Transverse colon (tissue), 4 donors: ENCODE measurements around the gene FAM170B. TPM values are rescaled to one million over a fixed set of nuclear protein-coding genes. Genes with fewer than 3 reads are reported as not detected.

Experiments
- DNase-seq: peaks from one replicate; pipeline ENCODE4 v3.0.0-alpha.2; 2019
- H3K27ac ChIP-seq, 4 donors: fragments of 200-600 bp; sonication (generic); 2 replicates each; pipeline ENCODE4 v1.5.1; 2016 to 2018; ENCODE audit warnings: inconsistent platforms in 4 of 4
- H3K27me3 ChIP-seq: fragments of 200-600 bp; sonication (generic); 2 replicates; pipeline ENCODE4 v1.5.1; 2017; ENCODE audit warnings: inconsistent platforms
- H3K36me3 ChIP-seq, 4 donors: fragments of 200-600 bp; sonication (generic); 2 replicates each; pipeline ENCODE4 v1.5.1; 2017 to 2019; ENCODE audit warnings: inconsistent platforms in 4 of 4
- H3K4me1 ChIP-seq, 4 donors: fragments of 200-600 bp; sonication (generic); 2 replicates each; pipeline ENCODE4 v1.5.1; 2017 to 2020; ENCODE audit warnings: inconsistent platforms in 4 of 4
- H3K4me3 ChIP-seq, 4 donors: fragments of 200-600 bp; sonication (generic); 1 replicate in 1 of 4; 2 replicates in 3 of 4; pipeline versions ENCODE4 v1.5.1 to v1.6.1; 2017 to 2019; ENCODE audit warnings: inconsistent platforms in 4 of 4
- H3K9me3 ChIP-seq, 2 donors: fragments of 200-600 bp; sonication (generic); 2 replicates each; pipeline ENCODE4 v1.5.1; 2017 to 2019; ENCODE audit warnings: inconsistent platforms in 2 of 2
- CTCF ChIP-seq, 5 experiments: fragments of 200-600 bp in 3 of 5; fragments of 450-650 bp in 2 of 5; sonication (generic) in 3 of 5; IDR thresholded peaks; 1 replicate in 2 of 5; 2 replicates in 3 of 5; pipeline ENCODE4 v1.5.1; 2016 to 2017; ENCODE audit warnings: antibody characterized with exemption in 5 of 5, inconsistent platforms in 3 of 5, mild to moderate bottlenecking in 2 of 5, moderate library complexity in 1 of 5
- EP300 ChIP-seq: sonication (generic); formaldehyde crosslinking; IDR thresholded peaks from one replicate; pipeline ENCODE4 v1.6.1; 2017; ENCODE audit warnings: antibody characterized with exemption, low read depth
- POLR2A ChIP-seq: fragments of 450-650 bp; IDR thresholded peaks from one replicate; pipeline ENCODE4 v1.6.1; 2016; ENCODE audit warnings: antibody characterized with exemption, mild to moderate bottlenecking, moderate library complexity
- POLR2AphosphoS5 ChIP-seq, 3 donors: sonication (generic); formaldehyde crosslinking; IDR thresholded peaks; one replicate each; pipeline ENCODE4 v1.6.1; 2016; ENCODE audit warnings: antibody characterized with exemption in 3 of 3
- WGBS, 2 donors: methylation state at CpG; one replicate each; pipeline ENCODE4 v1.1.5; 2018; ENCODE audit warnings: low coverage in 1 of 2; 5-methylcytosine and 5-hydroxymethylcytosine counted together
- in situ Hi-C, 4 donors: fragments of 200-750 bp; cut with MboI; loops; one replicate each; pipeline versions ENCODE4 v1.15.0 to v1.15.1; 2017; ENCODE audit warnings: low sequenced_read_pairs in 3 of 4, low pct_ligation_motif_present in 1 of 4, low pct_unique_long_range_greater_than_20kb in 1 of 4
- intact Hi-C: fragments of 100-400 bp; cut with DNase I; formaldehyde crosslinking; loops from one replicate; pipeline ENCODE4 v1.15.1; 2023; ENCODE audit warnings: low total_unique reads
- total RNA-seq, 4 donors: library from RNA; depleted of rRNA; stranded (reverse); fragments of >200 nt; gene quantifications; one replicate each; pipeline ENCODE4 v1.1.0, GENCODE V29; 2016

Gene FAM170B
- total RNA-seq, 4 donors from 2014 or later: not detected

DNA sequence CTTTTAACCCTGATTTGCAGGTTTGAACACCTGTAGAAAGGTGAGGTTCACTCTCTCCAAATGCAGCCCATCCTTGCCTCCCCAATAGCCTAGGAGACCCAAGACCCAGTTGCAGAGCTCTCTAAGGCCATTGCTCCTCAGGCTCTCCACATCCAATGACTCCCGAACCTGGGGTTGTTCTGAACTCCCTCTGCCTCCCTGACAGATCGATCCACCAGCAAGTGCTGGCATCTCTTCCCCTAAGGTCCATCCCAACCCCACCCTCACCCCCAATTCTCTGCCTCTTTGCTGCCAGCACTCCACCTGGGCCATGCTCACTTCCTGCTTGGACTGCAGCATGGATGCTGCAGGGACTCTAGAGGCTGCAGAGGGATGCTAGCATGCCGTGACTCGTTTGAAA lies 19.3 kb upstream of the FAM170B start:
- DNase-seq: no peak
- Histone ChIP-seq H3K27me3 (no peaks in the 10 kb centered on the region), H3K4me1 (no peaks in the 10 kb centered on the region), H3K36me3 (no peaks in the 10 kb centered on the region), H3K27ac (no peak overlapping the region), H3K4me3 (no peak overlapping the region), H3K9me3 (no peaks in the 10 kb centered on the region)
- WGBS, 2 donors: 40 to 64% methylated on average over 2 to 4 of the region's 4 CpGs
- in situ Hi-C loops (loop anchor here (25.0 kb wide), 2 partner anchors 266 to 491 kb away; no protein-coding TSS in a partner anchor), intact Hi-C loops (no loop called here)
- TF ChIP-seq CTCF (IDR thresholded peaks at IDR 0.05): no peak
- no peak for TF ChIP-seq POLR2A
- no peak for TF ChIP-seq EP300

DNA sequence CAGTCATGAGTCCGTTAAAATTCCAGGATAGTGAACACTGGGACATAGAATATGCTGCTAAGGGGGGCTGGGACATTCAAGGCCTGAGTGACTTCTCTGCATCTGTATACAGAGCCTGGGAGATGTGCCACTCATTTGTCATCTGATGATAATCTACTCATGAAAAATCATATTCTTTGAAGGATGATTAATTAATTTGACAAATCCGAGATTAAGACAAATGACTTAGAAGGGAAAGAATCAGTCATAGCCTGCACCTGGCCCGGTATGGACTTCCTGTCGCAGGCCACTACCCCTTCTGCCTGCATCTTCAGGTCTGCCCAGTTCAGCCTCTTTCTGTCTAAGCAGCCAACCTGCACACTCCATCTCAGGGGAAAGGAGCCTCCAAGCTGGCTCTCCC lies 18.8 kb upstream of the FAM170B start:
- Histone ChIP-seq H3K4me3 (no peak overlapping the region), H3K9me3 (no peaks in the 10 kb centered on the region), H3K4me1 (no peaks in the 10 kb centered on the region), H3K27me3 (no peaks in the 10 kb centered on the region), H3K36me3 (no peaks in the 10 kb centered on the region), H3K27ac (no peak overlapping the region)
- TF ChIP-seq POLR2AphosphoS5 (IDR thresholded peaks at IDR 0.05): no peak
- TF ChIP-seq EP300: no peak
- no peak for TF ChIP-seq CTCF (IDR thresholded peaks at IDR 0.05)
- no peak for TF ChIP-seq POLR2A
- 82 to 100% methylated on average over 1 to 4 of the region's 4 CpGs for WGBS, 2 donors
- in situ Hi-C loops: loop anchor here (25.0 kb wide), 2 partner anchors 265 to 490 kb away; no protein-coding TSS in a partner anchor
- DNase-seq: no peak
- intact Hi-C loops: no loop called here

DNA sequence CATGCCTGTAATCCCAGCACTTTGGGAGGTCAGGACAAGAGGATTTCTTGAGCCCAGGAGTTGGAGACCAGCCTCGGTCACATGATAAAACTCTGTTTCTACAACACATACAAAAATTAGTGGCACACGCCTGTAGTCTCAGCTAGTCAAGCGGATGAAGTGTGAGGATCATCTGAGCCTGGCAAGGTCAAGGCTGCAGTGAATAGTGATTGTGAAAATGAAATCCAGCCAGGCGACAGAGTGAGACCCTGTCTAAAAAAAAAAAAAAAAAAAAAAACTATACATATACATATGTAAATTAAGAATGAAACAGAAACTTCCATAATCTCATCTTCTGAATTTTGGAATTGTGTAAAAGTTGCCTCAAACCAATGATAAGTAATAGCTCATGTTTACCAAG lies 18.2 kb upstream of the FAM170B start:
- DNase-seq: no peak
- no peak overlapping the region for H3K27ac ChIP-seq
- no peaks in the 10 kb centered on the region for H3K27me3 ChIP-seq
- H3K36me3 ChIP-seq: no peaks in the 10 kb centered on the region
- in situ Hi-C loops (loop anchor here (25.0 kb wide), 2 partner anchors 265 to 490 kb away; no protein-coding TSS in a partner anchor), intact Hi-C loops (no loop called here)
- TF ChIP-seq POLR2A: no peak
- no peak for TF ChIP-seq EP300
- no peak for TF ChIP-seq CTCF (IDR thresholded peaks at IDR 0.05)
- no peak for TF ChIP-seq POLR2AphosphoS5 (IDR thresholded peaks at IDR 0.05)
- WGBS, 2 donors: 70 to 86% methylated on average over 4 of the region's 4 CpGs
- no peak overlapping the region for H3K4me3 ChIP-seq
- no peaks in the 10 kb centered on the region for H3K9me3 ChIP-seq
- no peaks in the 10 kb centered on the region for H3K4me1 ChIP-seq

GRCh38 chr10:49151481-49151880 lies 17.7 kb upstream of the FAM170B start:
- in situ Hi-C loops (loop anchor here (25.0 kb wide), 2 partner anchors 264 to 489 kb away; no protein-coding TSS in a partner anchor), intact Hi-C loops (no loop called here)
- TF ChIP-seq EP300 (no peak), POLR2A (no peak), CTCF (IDR thresholded peaks at IDR 0.05) (no peak), POLR2AphosphoS5 (IDR thresholded peaks at IDR 0.05) (no peak)
- no peaks in the 10 kb centered on the region for H3K36me3 ChIP-seq
- no peak overlapping the region for H3K27ac ChIP-seq
- no peaks in the 10 kb centered on the region for H3K4me1 ChIP-seq
- WGBS, 2 donors: 63 to 74% methylated on average over 1 of the region's 1 CpG
- H3K27me3 ChIP-seq: no peaks in the 10 kb centered on the region
- H3K4me3 ChIP-seq: no peak overlapping the region
- no peak for DNase-seq
- H3K9me3 ChIP-seq: no peaks in the 10 kb centered on the region
